OCI-LY1 (cell line): Measurements from ENCODE around the gene DNAJC8.

Experiments used
- H2AFZ ChIP-seq: fragments of 200-600 bp; sonication (generic), shearing (Covaris generic); 2 replicates; pipeline ENCODE4 v1.6.0; 2014; ENCODE audit warnings: antibody characterized with exemption, mild to moderate bottlenecking, low read length
- H3F3A ChIP-seq: fragments of 200-600 bp; sonication (generic), shearing (Covaris generic); 2 replicates; pipeline ENCODE4 v1.6.0; 2014; ENCODE audit warnings: mild to moderate bottlenecking, antibody characterized with exemption, low read length, moderate library complexity; ENCODE audit not compliant: insufficient read depth
- H3K27ac ChIP-seq: fragments of 200-600 bp; sonication (generic); 2 replicates; pipeline ENCODE4 v1.5.1; 2014; ENCODE audit warnings: low read length, mixed run types, mild to moderate bottlenecking, low read depth; ENCODE audit not compliant: poor library complexity, severe bottlenecking
- H3K27me3 ChIP-seq: fragments of 200-600 bp; sonication (generic); 2 replicates; pipeline ENCODE4 v1.6.0; 2014; ENCODE audit warnings: antibody characterized with exemption, mild to moderate bottlenecking, low read length, moderate library complexity; ENCODE audit not compliant: insufficient read depth
- H3K36me3 ChIP-seq: fragments of 200-600 bp; sonication (generic); 2 replicates; pipeline ENCODE4 v1.6.1; 2014; ENCODE audit warnings: mild to moderate bottlenecking, antibody characterized with exemption, low read length, moderate library complexity, mixed read lengths; ENCODE audit not compliant: insufficient read depth
- H3K4me1 ChIP-seq: fragments of 200-600 bp; sonication (generic); 2 replicates; pipeline ENCODE4 v1.5.1; 2014; ENCODE audit warnings: mild to moderate bottlenecking, low read length, moderate library complexity; ENCODE audit not compliant: insufficient read depth, severe bottlenecking
- H3K4me2 ChIP-seq: fragments of 200-600 bp; sonication (generic), shearing (Covaris generic); 2 replicates; pipeline ENCODE4 v1.6.1; 2014; ENCODE audit warnings: low read length
- H3K4me3 ChIP-seq: fragments of 200-600 bp; sonication (generic); 2 replicates; pipeline ENCODE4 v1.5.1; 2014; ENCODE audit warnings: low read length, low read depth, mild to moderate bottlenecking, mixed read lengths; ENCODE audit not compliant: poor library complexity, severe bottlenecking
- H3K79me2 ChIP-seq: fragments of 200-600 bp; shearing (Covaris generic); 2 replicates; pipeline ENCODE4 v1.6.1; 2016; ENCODE audit warnings: mixed run types, low read length, mixed read lengths; ENCODE audit not compliant: insufficient read depth
- H3K9ac ChIP-seq: fragments of 200-600 bp; sonication (generic), shearing (Covaris generic); 2 replicates; pipeline ENCODE4 v1.6.1; 2014; ENCODE audit warnings: mild to moderate bottlenecking, low read length, mixed read lengths
- H3K9me2 ChIP-seq: fragments of 200-600 bp; sonication (generic), shearing (Covaris generic); 2 replicates; pipeline ENCODE4 v1.6.1; 2014; ENCODE audit warnings: low read depth, mild to moderate bottlenecking, low read length, mixed read lengths
- H3K9me3 ChIP-seq: fragments of 200-600 bp; shearing (Covaris generic); 2 replicates; pipeline ENCODE4 v1.6.1; 2014; ENCODE audit warnings: low read length, mixed read lengths
- H4K20me1 ChIP-seq: fragments of 200-600 bp; sonication (generic), shearing (Covaris generic); 2 replicates; pipeline ENCODE4 v1.6.0; 2016; ENCODE audit warnings: mild to moderate bottlenecking, low read length; ENCODE audit not compliant: insufficient read depth
- EZH2 ChIP-seq: fragments of 200-600 bp; sonication (generic), shearing (Covaris generic); IDR thresholded peaks from 2 replicates; pipeline ENCODE4 v1.8.0; 2017; ENCODE audit warnings: borderline replicate concordance, mixed run types, mild to moderate bottlenecking, antibody characterized with exemption, low read length, moderate library complexity, mixed read lengths

The DNAJC8 gene

GRCh38 chr1:28154078-28154594 is 78.7 kb downstream of the DNAJC8 start:
- H3K4me2 ChIP-seq: no peak overlapping the region
- no peaks in the 10 kb centered on the region for H3K9me3 ChIP-seq
- H3K4me3 ChIP-seq: no peak overlapping the region
- H3K9me2 ChIP-seq: no peaks in the 10 kb centered on the region
- no peak overlapping the region for H2AFZ ChIP-seq
- H3K9ac ChIP-seq: no peak overlapping the region
- no peaks in the 10 kb centered on the region for H4K20me1 ChIP-seq
- no peaks in the 10 kb centered on the region; the same call in 1 of the 2 replicates for H3K36me3 ChIP-seq
- no peak for TF ChIP-seq EZH2
- H3F3A ChIP-seq: no peaks in the 10 kb centered on the region
- H3K4me1 ChIP-seq: peaks cover 11% of the 10 kb centered on the region
- H3K27ac ChIP-seq: no peak overlapping the region
- H3K79me2 ChIP-seq: no peaks in the 10 kb centered on the region
- no peaks in the 10 kb centered on the region for H3K27me3 ChIP-seq
